ENCODE results near the gene SLC12A8.
A peak's percentile ranks its signal among the peaks of the same experiment; 100 is the strongest.

SLC12A8 gene

DNA sequence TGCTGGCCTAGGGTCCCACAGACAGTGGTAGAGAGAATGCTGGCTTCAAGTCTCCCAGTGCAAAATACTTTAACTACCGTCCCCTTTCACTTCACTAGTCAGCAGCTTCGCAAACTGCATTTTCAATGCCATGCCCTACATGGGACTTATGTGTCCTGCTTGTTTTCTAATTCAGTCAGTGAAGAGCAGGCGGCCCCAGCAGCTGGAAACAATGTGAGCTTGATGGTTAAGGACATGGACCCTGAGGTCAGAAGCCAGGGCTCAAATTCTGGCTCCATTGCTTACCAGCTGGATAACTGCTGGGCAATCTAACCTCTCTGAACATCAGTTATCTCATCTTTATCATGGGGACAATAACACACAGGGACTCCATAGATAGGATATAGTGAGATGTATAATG lies 58.4 kb downstream of the SLC12A8 start:
- DNase-seq (ENCODE audit: low read depth), result no peak

DNA sequence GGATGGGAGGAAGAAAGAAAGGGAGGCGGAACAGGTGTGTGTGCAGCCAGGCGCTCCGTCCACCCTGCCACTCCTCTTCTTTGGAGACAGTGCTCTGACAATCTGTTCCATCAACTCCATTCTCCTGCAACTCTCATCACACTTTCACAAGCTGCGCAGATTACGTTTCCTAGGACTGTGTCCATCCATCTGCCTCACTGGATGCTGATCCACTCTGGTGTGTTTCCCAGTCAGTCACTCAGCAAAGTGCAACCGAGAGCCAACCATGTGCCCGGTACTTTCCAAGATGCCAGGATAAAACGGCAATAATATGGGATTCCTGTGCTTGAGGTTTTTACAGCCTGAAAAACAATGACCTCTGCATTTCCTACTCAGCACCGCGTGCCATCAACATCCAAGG lies 59.6 kb downstream of the SLC12A8 start:
- no peak for DNase-seq (ENCODE audit: low read depth)

DNA sequence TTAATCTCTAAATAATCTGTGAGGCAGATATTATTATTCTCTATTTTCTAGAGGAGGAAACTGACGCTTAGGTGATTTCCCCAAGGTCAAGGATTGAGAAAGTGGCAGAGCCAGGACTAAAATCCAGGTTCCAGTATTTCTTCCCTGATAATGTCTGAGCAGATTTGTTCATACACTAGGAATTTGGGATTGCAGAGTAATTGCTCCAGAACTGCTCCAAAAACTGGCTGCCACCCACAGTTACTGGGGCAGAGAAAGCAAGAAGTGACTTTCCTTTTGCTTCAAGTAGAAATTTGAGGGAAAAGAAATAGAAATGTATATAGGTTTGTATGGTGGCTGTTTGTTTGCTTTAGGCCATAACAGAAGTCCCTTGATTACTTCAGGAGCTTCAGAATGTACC lies 60.6 kb downstream of the SLC12A8 start:
- DNase-seq (ENCODE audit: low read depth), result no peak

DNA sequence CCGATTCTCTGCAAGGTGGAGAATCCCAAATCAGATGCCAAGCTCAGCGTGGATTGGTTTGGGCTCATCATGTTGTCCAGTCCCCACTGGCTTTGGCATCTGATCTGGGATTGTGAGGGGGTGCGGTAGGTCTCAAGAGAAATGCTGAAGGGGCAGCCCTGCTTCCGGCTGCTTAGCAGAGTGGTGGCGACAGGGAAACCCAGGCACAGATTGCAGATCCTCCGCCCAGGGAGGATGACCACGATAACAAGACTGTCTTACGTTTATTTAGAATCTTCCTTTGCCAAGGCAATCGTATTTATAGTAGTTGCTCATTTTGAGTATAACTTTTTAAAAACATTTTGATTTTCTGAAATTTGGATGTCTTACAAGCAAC lies 61.1 kb downstream of the SLC12A8 start:
- DNase-seq (ENCODE audit: low read depth), result no peak

DNA sequence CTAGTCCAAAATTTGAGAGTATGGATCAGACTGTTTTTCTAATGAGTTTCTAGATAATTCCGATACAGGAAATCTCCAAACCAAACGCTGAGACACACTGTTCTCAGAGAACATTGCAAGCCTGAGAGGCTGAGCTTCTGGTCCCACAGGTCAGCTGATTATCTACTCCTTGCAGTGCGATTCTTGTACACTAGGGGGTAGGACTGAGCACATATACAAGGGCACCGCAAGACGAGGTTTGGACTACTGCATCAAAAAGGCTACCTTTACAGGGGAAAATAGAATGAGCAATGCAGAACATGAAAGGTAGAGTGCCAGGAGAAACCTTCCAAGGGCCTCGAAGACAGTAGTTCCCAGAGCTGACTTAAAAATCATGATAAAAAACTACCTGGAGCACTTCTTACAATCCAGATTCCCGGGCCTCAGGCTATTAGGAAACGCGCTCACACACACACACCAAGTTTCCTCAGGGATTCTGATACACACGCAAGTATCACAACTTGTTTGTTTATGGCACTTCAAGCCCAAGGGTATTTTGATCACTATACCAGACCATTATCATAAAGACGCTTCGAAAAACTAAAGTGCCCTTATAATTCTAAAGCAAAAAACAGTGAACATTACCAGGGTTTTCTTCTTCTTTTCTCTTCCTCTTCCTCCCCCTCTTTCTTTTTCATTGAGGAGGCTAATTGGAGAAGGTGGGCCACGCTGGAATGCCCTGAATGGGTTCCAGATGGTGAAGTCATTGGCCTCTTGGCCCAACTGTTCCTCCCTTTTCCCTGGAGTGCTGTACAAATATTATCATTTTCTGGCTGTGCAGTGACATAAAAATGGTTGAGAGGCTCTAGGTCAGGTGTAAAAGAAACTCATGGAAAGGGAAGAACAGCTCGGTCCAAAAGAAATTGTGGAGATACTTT lies 61.8 kb downstream of the SLC12A8 start:
- peak; percentile 62 for DNase-seq (ENCODE audit: low read depth)

DNA sequence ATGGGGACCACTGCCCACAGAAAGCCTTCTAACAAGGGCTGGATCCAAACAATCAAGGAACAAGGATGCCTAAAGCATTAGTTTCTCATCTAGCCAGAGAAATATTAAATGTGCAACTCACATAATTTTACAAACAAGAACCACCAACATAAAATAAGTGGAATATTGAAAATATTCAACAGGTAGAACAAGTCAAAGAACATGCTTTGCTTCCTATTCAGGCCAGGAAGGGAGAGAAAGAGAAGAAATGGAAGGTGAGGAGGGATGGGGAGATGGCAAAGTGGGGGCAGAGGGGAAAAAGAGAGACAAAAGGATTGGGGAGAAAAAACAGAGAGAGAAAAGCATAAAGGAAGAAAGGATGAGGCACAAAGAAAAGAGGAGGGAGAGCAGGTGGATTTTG lies 63.1 kb downstream of the SLC12A8 start:
- DNase-seq (ENCODE audit: low read depth), result no peak

DNA sequence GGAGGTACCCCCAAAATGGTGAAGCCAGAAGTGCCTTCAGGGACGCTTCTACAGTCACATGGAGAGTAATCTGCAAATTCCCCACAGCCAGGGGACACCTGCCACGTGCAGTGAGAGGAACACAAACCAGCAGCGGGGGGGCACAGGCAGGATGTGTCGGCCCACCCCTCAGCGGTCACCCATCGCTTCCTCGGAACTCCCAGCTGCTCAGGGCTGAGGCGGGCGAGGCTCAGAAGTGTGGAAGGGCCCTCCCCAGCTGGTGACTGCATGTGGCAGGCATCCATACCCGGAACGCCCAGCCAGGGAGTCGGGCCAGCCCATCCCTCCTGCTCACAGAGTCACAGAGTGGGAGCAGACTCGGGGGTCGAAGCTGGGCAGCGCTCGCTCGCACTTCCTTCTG lies 63.7 kb downstream of the SLC12A8 start:
- peak; percentile 25 for DNase-seq (ENCODE audit: low read depth)

DNA sequence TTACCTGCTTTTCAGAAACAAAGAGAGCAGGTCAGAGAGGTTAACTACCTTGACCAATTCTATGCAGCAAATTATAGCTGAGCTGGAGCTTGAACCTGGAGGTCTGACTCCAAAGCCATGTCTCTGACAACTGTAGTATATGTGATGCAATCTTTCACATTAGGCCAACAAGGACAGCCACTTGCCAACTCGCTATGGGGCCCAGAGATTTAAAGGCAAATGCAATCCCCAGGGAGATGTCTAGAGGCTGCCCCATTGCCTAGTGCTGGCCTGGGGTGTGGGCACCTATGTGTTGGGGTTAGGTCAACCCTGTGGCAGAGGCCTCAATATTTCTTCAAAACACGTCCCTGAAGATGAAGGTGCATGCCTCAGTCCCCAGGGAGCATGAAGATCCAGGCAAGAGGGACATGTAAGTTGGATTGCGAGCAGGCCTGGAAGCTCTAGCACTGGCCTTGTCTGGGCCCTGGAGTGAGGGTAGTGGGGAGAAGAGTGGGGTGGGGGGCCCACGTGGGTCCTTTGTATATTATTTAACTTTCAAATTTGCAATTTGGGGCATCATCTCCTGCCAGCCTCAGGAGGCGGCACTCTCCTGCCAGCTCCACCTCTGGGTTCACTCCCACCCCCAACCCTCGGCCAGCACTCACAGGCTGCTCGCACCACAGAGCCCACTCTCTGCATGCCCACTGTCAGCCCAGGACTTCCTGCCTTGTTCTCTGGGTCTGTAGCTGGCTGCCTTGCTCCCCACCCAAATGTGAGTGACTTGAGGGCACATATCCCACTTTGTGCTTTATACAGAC lies 64.3 kb downstream of the SLC12A8 start:
- DNase-seq (ENCODE audit: low read depth), result no peak

DNA sequence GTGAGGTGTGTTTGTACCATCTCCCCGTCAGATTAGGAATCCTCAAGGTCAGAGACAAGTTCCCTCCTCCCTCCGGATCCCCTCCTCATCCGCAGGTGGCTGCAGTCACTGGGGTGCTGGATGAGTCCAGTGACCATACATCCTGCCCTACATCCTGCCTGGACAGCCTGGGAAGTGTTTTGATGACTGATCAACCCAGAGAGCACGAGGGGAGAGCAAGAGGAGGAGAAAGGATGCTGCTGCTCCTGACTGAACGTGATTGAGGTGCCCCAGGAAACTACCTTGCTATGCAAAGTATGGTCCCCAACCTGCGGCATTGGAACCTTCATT lies 65.1 kb downstream of the SLC12A8 start:
- peak; percentile 61 for DNase-seq (ENCODE audit: low read depth)

DNA sequence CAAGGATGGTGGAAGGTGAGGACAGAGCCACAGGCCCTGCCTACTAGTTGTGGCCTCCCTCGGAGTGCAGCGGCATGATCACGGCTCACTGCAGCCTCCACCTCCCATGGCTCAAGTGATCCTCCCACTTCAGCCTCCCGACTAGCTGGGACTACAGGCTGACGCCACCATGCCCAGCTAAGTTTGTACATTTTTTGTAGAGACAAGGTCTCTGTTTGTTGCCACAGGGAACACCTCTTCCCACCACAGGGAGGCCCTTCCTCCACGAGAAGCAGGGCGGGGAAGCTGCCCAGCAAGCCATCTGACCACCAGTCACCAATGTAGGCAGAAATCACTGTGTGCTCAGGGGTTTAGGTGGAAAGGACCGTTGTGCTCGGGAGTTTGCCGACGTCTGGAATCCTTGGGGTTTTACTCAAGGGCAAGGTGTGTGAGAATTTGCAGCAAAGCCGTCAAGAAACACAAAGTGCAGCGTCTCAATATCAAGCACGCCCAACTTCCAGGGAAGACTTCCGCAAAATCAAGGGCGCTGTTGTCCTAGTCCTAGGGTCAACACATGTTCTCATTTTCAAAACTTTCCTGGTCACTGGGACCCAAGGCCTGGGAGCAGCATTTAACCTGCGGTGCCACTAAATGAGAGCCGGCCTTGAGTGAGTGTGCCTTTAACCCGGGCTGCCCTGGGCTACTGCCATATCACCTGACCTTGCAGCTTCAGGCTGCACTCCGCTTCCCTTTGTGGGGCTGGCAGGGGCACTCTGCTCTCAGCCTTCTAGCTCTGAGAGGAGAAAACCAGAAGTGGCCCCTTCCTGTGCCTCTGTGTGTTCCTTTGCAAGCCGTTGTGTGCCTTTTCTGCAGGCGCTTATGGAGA lies 65.7 kb downstream of the SLC12A8 start:
- DNase-seq (ENCODE audit: low read depth), result no peak

DNA sequence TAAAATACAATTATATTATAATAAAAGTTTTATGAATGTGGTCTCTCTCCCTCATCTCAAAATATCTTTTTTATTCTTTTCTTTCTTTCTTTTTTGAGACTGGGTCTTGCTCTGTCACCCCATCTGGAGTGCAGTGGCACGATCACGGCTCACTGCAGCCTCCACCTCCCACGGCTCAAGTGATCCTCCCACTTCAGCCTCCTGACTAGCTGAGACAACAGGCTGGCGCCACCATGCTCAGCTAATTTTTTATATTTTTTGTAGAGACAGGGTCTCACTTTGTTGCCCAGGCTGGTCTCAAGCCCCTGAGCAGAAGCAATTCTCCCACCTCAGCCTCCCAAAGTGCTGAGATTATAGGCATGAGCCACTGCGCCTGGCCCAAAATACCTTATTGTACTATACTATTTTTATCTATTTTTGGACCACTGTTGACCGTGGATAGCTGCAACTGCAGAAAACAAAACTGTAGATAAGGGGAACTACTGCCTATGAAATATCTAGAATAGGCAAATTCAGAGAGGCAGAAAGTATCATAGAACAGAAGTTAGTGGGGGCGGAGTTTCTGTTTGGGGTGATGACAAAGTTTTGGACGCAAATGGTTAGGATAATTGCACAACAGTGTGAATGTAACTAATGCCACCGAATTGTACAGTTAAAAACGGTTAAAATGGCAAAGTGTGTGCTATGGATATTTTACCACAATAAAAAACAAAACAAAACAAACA lies 66.6 kb downstream of the SLC12A8 start:
- no peak for DNase-seq (ENCODE audit: low read depth)

DNA sequence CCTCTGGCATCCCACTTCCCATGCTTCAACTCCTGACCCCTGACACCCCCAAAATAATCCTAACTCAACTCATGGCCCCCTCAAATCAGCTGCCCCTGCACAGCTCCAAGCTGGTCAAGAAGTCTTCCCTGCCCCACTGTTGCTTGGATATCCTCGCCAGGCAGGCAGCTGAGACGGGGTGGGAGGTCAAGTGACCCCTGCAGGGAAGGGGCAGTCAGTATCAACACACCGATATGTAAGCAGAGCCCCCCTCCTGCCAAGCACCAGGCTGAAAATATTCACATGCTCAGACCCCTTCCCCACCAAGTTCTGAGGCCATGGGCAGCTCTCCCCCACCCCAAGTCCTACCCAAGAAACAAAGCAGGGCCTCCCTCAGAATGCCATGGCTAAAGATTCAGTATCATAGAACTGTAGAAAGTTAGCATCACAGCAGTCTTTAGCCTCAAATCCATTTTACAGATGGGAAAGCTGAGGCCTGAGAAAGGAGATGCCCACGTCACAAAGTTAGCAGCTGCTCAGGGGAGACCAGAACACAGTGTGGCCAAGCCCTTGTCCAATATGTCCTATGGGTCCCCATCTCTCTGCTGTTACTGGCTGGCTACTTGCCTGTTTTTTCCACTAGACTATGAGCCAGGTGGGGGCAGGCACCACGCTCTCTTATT lies 67.8 kb downstream of the SLC12A8 start:
- DNase-seq (ENCODE audit: low read depth), result no peak

DNA sequence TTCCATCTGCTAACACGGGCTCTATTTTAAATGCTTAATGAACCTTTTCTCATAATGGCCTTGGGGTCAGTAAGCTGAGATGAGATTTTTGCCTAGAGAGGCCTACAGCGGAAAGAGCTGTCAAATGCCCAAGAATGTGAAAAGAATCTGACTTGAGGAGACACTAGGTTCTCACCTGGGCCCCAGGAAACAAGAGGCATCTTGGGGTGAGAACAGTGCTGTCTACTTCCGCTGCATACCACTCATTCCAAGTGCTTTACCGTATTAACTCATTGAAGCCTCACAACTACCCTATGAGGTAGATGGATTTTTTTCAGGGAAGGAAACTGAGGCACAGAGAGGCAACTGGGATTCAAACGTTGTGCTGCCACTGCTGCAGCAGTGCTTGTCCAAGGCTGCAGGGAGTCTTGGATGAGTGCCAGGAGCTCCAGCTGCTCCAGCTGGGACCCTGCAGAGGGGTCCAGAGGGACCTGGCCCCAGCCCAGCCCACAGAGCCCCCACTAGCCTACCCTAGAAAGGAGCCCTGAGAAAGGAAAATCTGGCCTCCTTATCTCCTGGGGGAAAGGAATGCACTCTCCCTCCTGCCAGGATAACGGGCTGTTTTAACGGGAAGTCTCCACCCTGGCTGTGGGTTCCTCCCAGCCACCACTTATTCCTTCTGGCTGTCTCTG lies 68.4 kb downstream of the SLC12A8 start:
- no peak for DNase-seq (ENCODE audit: low read depth)

DNA sequence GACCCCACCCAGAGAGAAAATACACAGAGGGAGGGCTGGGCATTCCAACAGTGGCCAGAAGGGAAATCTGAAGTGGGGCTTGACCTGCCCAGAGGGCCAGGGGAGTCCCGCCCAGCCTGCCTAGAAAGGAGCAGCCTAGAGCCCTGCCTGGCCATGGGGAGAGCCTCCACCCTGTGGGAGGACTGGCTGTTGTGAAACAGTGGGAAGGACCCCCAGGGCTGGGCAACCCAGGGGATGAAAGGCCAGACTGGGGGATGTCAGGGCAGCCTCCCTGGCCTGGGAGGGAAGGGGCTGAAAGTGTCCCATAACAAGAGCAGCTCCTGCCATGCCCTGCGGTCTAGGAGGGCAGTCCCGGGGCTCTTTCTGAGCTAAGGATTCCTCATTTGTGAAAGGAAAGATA lies 69.0 kb downstream of the SLC12A8 start:
- DNase-seq (ENCODE audit: low read depth), result no peak

DNA sequence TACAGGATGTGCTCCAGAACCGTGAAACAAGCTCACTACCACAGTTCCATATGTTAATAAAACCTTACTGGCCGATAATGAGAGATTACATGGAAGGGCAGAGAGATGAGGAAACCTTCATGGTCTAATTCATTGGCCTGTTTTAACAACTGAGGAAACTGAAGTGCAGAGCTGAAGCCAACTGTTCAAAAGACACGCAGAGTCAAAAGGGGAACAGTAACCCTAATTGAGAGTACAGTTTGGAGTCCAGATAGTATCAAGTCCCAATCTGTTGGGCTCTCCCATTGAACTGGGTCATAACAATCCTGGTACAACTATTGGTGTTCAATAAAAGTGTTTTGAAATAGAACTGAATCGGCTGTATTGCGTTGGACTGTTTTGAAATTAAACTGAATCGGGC lies 69.6 kb downstream of the SLC12A8 start:
- no peak for DNase-seq (ENCODE audit: low read depth)

DNA sequence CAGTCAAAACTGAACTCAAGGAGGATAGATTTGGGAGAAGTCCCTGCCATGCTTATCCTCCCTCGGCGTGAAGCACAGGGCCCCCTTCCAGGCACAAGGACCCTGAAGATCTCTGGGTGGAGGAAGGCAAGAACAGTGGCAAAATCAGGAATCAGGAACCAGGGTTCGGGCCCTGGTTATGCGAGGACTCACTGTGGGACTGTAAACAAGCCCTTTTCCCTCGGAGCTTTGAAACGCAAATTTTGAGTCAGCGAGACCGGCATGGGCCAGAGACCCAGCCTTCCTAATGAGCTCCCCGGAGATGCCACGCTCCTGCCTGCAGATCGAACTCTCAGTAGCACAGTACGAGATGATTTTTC lies 70.1 kb downstream of the SLC12A8 start:
- no peak for DNase-seq (ENCODE audit: low read depth)

DNA sequence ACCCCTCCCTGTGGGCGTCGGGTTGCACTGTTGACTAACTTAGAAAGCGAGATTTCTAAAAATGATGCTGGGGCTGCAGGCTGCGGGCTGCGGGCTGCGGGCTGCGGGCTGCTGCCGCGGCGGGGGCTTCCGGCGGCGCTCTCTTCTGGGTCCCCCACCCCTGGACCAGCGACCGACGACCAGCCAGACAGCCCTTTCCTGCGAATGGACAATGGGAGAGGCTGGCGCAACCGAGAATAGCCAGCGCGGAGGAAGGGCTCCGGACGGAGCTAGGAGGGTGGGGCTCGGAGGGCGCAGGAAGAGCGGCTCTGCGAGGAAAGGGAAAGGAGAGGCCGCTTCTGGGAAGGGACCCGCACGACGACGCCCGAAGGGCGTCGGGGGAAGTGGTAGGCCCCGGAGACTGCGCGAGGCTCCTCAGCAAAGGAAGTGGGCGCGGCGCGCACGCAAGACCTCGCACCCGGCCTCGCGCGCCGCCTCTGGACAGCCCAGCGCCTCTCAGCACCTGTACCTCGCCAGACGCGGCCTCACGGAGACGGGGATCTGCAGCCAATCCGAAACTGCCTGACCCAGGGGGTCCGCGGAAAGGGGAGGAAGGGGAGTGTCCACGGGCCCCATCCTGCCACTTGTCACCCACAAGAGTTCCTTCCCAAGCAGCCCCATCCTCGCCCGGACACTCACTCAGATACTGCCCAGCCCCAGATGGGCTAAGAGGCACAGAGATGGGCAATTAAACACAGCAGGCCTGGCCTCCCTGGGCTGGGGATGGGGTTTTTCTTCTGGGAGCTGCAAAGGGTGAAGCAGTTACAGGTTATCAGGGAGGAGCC lies 70.7 kb downstream of the SLC12A8 start:
- DNase-seq (ENCODE audit: low read depth), result peak; percentile 43

DNA sequence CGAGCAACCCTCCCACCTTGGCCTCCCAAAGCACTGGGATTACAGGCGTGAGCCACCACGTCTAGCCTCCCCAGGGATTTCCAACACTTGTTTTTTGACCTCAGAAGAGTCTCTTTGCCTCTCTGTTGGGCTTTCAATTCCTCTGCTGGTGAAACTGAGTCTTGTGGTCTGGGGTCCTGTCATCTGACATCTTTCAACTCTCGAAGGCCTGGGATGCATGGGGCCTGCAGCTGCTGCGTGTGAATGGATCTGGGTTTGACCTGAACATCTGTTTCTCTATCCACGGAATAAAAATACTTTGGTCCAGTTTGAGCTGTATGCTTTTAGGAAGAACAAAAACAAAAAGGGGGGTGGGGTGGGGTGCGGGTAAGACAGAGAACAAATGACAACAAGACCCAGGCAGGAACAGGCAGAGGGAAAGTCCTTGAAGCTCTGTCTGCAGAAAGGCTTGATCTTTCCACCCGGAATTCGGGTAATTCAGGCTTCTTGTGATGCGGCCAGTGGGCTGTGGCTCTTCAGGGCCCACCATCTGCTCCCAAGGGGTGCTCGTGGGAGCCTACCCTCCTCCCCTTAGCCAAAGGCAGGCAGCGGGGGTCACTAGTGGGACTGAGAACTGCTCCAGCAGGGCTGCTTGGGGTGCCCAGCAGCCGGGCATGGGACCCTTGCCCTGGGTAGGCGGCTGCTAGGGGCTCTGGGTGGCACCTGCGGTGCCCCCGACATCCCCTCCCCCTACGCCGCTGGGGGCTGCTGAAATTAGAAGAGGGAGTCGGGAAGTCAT lies 71.5 kb downstream of the SLC12A8 start:
- DNase-seq (ENCODE audit: low read depth), result no peak

Measured in ELR (cell line).